Subcutaneous adipose tissue (tissue), 4 donors: Measurements from ENCODE around the gene NR1H3. TPM values are rescaled to one million over a fixed set of nuclear protein-coding genes. Genes with fewer than 3 reads are reported as not detected.

Experiments
- total RNA-seq, 4 donors: library from RNA; depleted of rRNA; stranded (reverse); fragments of >200 nt; gene quantifications; one replicate each; pipeline ENCODE4 v1.1.0, GENCODE V29; 2016
- TF ChIP-seq, protein P1 (sequence below): fragments of 450-650 bp; IDR thresholded peaks from one replicate; pipeline ENCODE4 v1.5.1; 2016; ENCODE audit warnings: low read depth, mild to moderate bottlenecking, control low read depth, antibody characterized with exemption, moderate library complexity

NR1H3 gene
- total RNA-seq, 4 donors from 2014 or later = 51.5 to 273 (median 139) TPM

DNA sequence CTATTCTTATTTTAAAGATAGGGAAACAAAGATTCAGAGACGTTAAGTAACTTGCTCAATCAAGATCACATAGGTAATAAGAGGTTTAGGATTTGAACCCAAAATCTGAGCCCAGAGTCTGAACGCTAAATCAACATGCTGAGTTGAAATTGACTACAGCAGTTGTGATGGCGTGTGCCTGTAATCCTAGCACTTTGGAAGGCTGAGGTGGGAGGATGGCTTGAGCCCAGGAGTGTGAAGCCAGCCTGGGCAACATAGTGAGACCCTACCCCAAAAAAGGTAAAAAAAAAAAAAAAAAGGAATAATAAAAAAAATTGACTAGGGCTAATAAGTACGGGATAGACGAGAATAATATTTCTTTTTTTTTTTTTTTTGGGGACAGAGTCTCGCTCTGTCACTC, 1.4 kb upstream of the NR1H3 start:
- TF ChIP-seq, protein P1, sequence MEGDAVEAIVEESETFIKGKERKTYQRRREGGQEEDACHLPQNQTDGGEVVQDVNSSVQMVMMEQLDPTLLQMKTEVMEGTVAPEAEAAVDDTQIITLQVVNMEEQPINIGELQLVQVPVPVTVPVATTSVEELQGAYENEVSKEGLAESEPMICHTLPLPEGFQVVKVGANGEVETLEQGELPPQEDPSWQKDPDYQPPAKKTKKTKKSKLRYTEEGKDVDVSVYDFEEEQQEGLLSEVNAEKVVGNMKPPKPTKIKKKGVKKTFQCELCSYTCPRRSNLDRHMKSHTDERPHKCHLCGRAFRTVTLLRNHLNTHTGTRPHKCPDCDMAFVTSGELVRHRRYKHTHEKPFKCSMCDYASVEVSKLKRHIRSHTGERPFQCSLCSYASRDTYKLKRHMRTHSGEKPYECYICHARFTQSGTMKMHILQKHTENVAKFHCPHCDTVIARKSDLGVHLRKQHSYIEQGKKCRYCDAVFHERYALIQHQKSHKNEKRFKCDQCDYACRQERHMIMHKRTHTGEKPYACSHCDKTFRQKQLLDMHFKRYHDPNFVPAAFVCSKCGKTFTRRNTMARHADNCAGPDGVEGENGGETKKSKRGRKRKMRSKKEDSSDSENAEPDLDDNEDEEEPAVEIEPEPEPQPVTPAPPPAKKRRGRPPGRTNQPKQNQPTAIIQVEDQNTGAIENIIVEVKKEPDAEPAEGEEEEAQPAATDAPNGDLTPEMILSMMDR = no peak

- TF ChIP-seq, protein P1 = no peak
These were observed 649 bp upstream of the NR1H3 start for GRCh38 chr11:47257177-47257516.

- TF ChIP-seq, protein P1 = no peak
These were observed 614 bp downstream of the NR1H3 start for GRCh38 chr11:47258317-47258902.

- TF ChIP-seq, protein P1 = no peak
These were observed 1.6 kb downstream of the NR1H3 start for GRCh38 chr11:47259232-47259977.

GRCh38 chr11:47260366-47260765, 2.6 kb downstream of the NR1H3 start:
- TF ChIP-seq, protein P1 = no peak

DNA sequence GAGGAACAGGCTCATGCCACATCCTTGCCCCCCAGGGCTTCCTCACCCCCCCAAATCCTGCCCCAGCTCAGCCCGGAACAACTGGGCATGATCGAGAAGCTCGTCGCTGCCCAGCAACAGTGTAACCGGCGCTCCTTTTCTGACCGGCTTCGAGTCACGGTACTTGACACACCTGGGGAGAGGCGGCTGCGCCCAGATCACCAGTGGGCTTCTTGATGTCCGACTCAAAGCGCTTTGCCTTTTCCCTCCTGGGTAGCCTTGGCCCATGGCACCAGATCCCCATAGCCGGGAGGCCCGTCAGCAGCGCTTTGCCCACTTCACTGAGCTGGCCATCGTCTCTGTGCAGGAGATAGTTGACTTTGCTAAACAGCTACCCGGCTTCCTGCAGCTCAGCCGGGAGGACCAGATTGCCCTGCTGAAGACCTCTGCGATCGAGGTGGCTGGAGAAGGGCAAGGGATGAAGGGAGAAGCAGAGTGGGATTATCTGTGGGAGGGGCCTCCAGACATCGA, 3.5 kb downstream of the NR1H3 start:
- TF ChIP-seq, protein P1 = no peak

DNA sequence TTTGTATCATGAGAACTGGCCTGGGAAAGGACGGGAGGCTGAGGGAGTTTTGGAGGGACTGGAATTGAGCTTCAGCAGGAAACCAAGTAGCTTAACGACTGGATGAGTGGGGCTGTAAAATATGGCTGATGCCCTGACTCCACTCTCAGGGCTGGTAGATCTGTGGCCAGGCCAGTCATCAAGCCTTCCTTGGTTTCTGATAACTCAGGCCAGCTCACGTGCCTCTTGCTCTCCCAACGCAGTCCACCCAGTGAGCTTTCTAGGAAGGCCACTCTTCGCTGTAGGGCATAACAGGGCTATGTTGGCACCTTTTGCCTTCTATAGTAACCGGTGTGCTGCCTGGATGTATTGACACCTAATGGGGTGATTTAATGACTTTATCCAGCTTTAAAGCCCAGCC, 6.3 kb downstream of the NR1H3 start:
- TF ChIP-seq, protein P1 = no peak
